ENCODE data around the gene TDP1. TPM values are rescaled to one million over a fixed set of nuclear protein-coding genes. Genes with fewer than 3 reads are reported as not detected.
A peak's percentile ranks its signal among the peaks of the same experiment; 100 is the strongest.

TDP1 gene
- total and polyA plus RNA-seq, 2 experiments from 2014 or later: 11.8 to 12.6 TPM

DNA sequence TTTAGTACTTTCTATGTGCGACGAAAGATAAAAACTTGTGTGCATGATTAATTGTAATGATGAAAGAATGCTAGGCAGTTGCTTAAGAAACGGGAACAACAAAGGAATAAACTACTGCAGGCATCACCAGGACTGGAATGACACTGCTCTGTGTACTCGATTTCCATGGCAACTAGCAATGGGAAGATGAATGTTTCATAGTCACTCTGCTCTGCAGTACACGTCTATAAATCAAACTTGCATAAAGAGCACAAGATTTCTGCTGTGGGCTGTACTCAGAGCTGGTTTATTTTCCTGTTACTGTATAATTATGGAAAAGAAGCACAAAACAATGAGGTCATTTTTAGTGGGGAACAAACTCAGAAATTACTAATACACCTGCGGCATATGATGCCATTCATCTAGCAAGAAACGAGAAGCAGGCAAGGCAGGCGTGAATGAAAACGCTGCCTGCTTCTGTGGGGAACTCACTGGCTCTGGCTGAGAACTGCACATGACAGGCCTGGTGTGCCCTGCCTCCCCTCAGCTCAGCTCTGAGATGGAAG lies 43.0 kb upstream of the TDP1 start:
- Histone ChIP-seq H3K27ac (peak overlapping the region; percentile 94), H3F3A (ENCODE audit: insufficient read depth) (peaks cover 39% of the 10 kb centered on the region), H3K36me3 (ENCODE audit: low read depth) (no peaks in the 10 kb centered on the region), H3K27me3 (replicated peaks; ENCODE audit: insufficient read depth) (no peaks in the 10 kb centered on the region), H2AFZ (no peak overlapping the region), H3K4me3 (peak overlapping the region; percentile 43; the same call in 1 of the 2 replicates), H3K4me2 (ENCODE audit: unreplicated experiment) (peak overlapping the region; percentile 72), H4K20me1 (ENCODE audit: insufficient read depth) (no peaks in the 10 kb centered on the region), H3K9me2 (ENCODE audit: insufficient read depth) (no peaks in the 10 kb centered on the region), H3K9ac (peak overlapping the region; percentile 84), H3K79me2 (ENCODE audit: insufficient read depth) (no peaks in the 10 kb centered on the region), H3K4me1 (ENCODE audit: insufficient read depth) (peaks cover 45% of the 10 kb centered on the region), H3K9me3 (ENCODE audit: low read depth) (no peaks in the 10 kb centered on the region)
- TF ChIP-seq EZH2 (IDR thresholded peaks at IDR 0.05; ENCODE audit: insufficient read depth, poor library complexity, severe bottlenecking) (no peak), EZH2phosphoT487 (IDR thresholded peaks at IDR 0.05; ENCODE audit: insufficient read depth, low read depth) (no peak)
- DNase-seq: peak; percentile 99
- in situ Hi-C loops (cut with MboI): loop anchor here (10.0 kb wide), 2 partner anchors 488 to 888 kb away; no protein-coding TSS in a partner anchor
- 3 to 4% methylated on average over 9 of the region's 9 CpGs for WGBS, 2 experiments (ENCODE audit: low coverage in 1 of 2, low lambda C conversion rate in 2 of 2, missing lambda C conversion rate in 2 of 2)

GRCh38 chr14:89915114-89915878 lies 40.4 kb upstream of the TDP1 start:
- Histone ChIP-seq H3K9me2 (ENCODE audit: insufficient read depth) (no peaks in the 10 kb centered on the region), H3K36me3 (ENCODE audit: low read depth) (no peaks in the 10 kb centered on the region), H3K79me2 (ENCODE audit: insufficient read depth) (no peaks in the 10 kb centered on the region), H4K20me1 (ENCODE audit: insufficient read depth) (no peaks in the 10 kb centered on the region), H3K4me1 (ENCODE audit: insufficient read depth) (peaks cover 45% of the 10 kb centered on the region), H3K4me2 (ENCODE audit: unreplicated experiment) (peak overlapping the region; percentile 68), H3K27ac (peak overlapping the region; percentile 42), H3K9me3 (ENCODE audit: low read depth) (no peaks in the 10 kb centered on the region), H3K9ac (peak overlapping the region; percentile 52), H3K27me3 (replicated peaks; ENCODE audit: insufficient read depth) (no peaks in the 10 kb centered on the region), H3K4me3 (no peak overlapping the region), H3F3A (ENCODE audit: insufficient read depth) (peaks cover 39% of the 10 kb centered on the region), H2AFZ (no peak overlapping the region)
- TF ChIP-seq EZH2 (IDR thresholded peaks at IDR 0.05; ENCODE audit: insufficient read depth, poor library complexity, severe bottlenecking): no peak
- TF ChIP-seq EZH2phosphoT487 (IDR thresholded peaks at IDR 0.05; ENCODE audit: insufficient read depth, low read depth): no peak
- DNase-seq: peak; percentile 86
- WGBS, 2 experiments (ENCODE audit: low coverage in 1 of 2, low lambda C conversion rate in 2 of 2, missing lambda C conversion rate in 2 of 2): 17 to 18% methylated on average over 6 of the region's 6 CpGs
- in situ Hi-C loops (cut with MboI): loop anchor here (10.0 kb wide), 2 partner anchors 490 to 890 kb away; no protein-coding TSS in a partner anchor

DNA sequence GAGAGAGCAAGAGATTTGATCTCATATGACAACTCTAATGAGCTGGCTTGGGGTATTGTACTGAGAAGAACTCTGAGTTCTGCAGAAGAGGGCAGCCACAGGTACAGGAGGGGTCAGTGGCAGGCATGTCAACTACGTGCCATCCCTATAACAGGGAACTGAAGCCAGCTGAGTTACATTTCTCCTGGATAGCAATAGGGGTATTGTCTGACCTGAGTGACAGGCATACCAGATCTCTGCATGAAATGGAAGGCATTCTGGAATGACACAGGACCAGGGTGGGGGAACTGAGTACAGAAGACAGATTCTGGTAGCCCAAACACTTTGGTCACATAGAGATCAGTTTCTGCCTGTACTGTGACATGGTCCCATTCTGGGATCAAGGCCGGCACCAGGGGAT lies 37.0 kb upstream of the TDP1 start:
- H3K79me2 ChIP-seq (ENCODE audit: insufficient read depth): no peaks in the 10 kb centered on the region
- H3K4me3 ChIP-seq: no peak overlapping the region
- H3K27ac ChIP-seq: no peak overlapping the region
- in situ Hi-C loops (cut with MboI): loop anchor here (10.0 kb wide), 2 partner anchors 494 to 894 kb away; no protein-coding TSS in a partner anchor
- peaks cover 40% of the 10 kb centered on the region for H3K4me1 ChIP-seq (ENCODE audit: insufficient read depth)
- H2AFZ ChIP-seq: no peak overlapping the region
- H3F3A ChIP-seq (ENCODE audit: insufficient read depth): peaks cover 45% of the 10 kb centered on the region
- WGBS, 2 experiments (ENCODE audit: low coverage in 1 of 2, low lambda C conversion rate in 2 of 2, missing lambda C conversion rate in 2 of 2): 95 to 97% methylated on average over 2 of the region's 2 CpGs
- no peaks in the 10 kb centered on the region for H3K36me3 ChIP-seq (ENCODE audit: low read depth)
- TF ChIP-seq EZH2phosphoT487 (IDR thresholded peaks at IDR 0.05; ENCODE audit: insufficient read depth, low read depth) (no peak), EZH2 (IDR thresholded peaks at IDR 0.05; ENCODE audit: insufficient read depth, poor library complexity, severe bottlenecking) (no peak)
- no peak overlapping the region for H3K4me2 ChIP-seq (ENCODE audit: unreplicated experiment)
- DNase-seq: no peak
- no peaks in the 10 kb centered on the region for H3K9me3 ChIP-seq (ENCODE audit: low read depth)
- no peaks in the 10 kb centered on the region for H3K9me2 ChIP-seq (ENCODE audit: insufficient read depth)
- H4K20me1 ChIP-seq (ENCODE audit: insufficient read depth): no peaks in the 10 kb centered on the region
- H3K9ac ChIP-seq: no peak overlapping the region
- H3K27me3 ChIP-seq (replicated peaks; ENCODE audit: insufficient read depth): no peaks in the 10 kb centered on the region

- no peak for DNase-seq
- TF ChIP-seq EZH2 (IDR thresholded peaks at IDR 0.05; ENCODE audit: insufficient read depth, poor library complexity, severe bottlenecking) (no peak), EZH2phosphoT487 (IDR thresholded peaks at IDR 0.05; ENCODE audit: insufficient read depth, low read depth) (no peak)
- H3K36me3 ChIP-seq (ENCODE audit: low read depth): no peaks in the 10 kb centered on the region
- no peak overlapping the region for H3K4me3 ChIP-seq
- 97 to 98% methylated on average over 2 of the region's 2 CpGs for WGBS, 2 experiments (ENCODE audit: low coverage in 1 of 2, low lambda C conversion rate in 2 of 2, missing lambda C conversion rate in 2 of 2)
- peaks cover 45% of the 10 kb centered on the region for H3F3A ChIP-seq (ENCODE audit: insufficient read depth)
- in situ Hi-C loops (cut with MboI): no loop called here
- no peak overlapping the region for H3K9ac ChIP-seq
- H4K20me1 ChIP-seq (ENCODE audit: insufficient read depth): no peaks in the 10 kb centered on the region
- H3K9me2 ChIP-seq (ENCODE audit: insufficient read depth): no peaks in the 10 kb centered on the region
- no peak overlapping the region for H2AFZ ChIP-seq
- no peak overlapping the region for H3K4me2 ChIP-seq (ENCODE audit: unreplicated experiment)
- no peak overlapping the region for H3K27ac ChIP-seq
- H3K9me3 ChIP-seq (ENCODE audit: low read depth): no peaks in the 10 kb centered on the region
- H3K27me3 ChIP-seq (replicated peaks; ENCODE audit: insufficient read depth): no peaks in the 10 kb centered on the region
- H3K4me1 ChIP-seq (ENCODE audit: insufficient read depth): peaks cover 35% of the 10 kb centered on the region
- H3K79me2 ChIP-seq (ENCODE audit: insufficient read depth): no peaks in the 10 kb centered on the region
These were observed 35.7 kb upstream of the TDP1 start for GRCh38 chr14:89920056-89920455.
